Hematopoietic multipotent progenitor cell treated with erythropoietin and hydrocortisone succinate and interleukin-3 and kit ligand, for 8 days (in vitro differentiated cells): ENCODE results near the gene TMEM232.
"Not testable (repeated sequence)": the region's sequence is repeated elsewhere in the genome, so short reads cannot be mapped to it uniquely, and the experiment has no call there.

Experiments used
- DNase-seq: peaks from one replicate; pipeline ENCODE4 v3.0.0-alpha.2; 2015

The TMEM232 gene

DNA sequence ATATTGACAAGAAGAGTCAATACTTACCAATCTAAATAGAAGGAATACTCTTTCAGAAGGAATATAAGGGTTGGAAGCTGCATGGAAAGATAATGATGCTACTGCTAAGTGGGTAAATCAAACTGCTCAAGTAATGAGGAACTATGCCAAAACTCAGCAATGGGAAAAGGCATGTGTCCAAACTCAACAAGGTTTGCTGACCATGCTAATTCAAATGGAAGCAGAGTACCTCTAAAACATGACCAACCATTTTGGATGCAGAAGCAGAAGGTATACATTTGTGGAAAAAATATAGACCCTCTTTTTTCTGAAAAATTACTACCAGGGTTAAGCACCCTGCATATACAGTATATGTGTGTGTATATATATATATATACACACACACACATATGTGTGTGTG, 21.1 kb downstream of the TMEM232 start:
- DNase-seq: no peak

- no peak for DNase-seq
Measured at GRCh38 chr5:110703481-110703880, 23.0 kb downstream of the TMEM232 start.

DNA sequence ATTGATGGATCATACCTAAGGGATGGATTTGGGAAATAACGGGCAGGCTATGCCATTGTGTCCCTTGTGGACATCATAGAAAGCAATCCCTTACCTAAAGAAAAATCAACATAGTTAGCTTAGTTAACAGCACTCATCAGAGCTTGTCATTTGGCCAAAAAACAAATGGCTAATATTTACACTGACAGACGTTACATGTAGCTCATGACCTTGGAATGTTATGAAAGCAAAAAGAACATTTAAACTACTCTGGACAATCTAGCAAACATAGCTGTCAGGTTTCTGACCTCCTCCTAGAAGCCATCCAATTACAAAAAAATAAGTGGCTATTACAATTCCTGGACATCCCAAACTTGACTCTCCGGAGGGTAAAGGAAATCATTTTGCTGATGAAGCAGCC, 23.8 kb downstream of the TMEM232 start:
- DNase-seq: no peak

DNA sequence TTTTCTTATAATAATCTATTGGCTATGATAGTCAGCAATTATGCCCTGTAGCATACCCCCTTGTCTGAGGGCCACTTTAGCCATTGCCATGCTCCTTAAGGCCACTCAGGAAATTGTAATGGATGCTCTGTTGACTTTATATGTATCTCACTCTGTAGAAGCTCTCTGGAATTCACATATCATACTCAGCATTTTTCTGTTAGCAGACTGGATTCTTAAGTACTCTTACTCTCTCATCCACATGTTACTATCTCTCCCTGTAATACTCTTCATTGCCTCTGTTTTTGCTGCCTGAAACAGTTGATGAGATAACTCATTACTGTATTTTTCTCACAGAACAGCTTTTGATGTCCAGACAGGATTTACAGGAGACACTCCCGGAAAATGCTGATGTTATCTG, 24.2 kb downstream of the TMEM232 start:
- no peak for DNase-seq

DNA sequence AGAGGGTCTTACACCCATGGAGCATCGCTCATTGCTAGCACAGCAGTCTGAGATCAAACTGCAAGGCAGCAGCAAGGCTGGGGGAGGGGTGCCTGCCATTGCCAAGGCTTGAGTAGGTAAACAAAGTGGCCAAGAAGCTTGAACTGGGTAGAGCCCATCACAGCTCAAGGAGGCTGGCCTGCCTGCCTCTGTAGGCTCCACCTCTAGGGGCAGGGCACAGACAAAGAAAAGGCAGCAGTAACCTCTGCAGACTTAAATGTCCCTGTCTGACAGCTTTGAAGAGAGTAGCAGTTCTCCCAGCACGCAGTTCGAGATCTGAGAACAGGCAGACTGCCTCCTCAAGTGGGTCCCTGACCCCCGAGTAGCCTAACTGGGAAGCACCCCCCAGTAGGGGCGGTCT, 33.8 kb downstream of the TMEM232 start:
- not testable (repeated sequence) for DNase-seq

GRCh38 chr5:110690587-110690986, 35.9 kb downstream of the TMEM232 start:
- not testable (repeated sequence) for DNase-seq

GRCh38 chr5:110687485-110687884, 39.0 kb downstream of the TMEM232 start:
- no peak for DNase-seq

DNA sequence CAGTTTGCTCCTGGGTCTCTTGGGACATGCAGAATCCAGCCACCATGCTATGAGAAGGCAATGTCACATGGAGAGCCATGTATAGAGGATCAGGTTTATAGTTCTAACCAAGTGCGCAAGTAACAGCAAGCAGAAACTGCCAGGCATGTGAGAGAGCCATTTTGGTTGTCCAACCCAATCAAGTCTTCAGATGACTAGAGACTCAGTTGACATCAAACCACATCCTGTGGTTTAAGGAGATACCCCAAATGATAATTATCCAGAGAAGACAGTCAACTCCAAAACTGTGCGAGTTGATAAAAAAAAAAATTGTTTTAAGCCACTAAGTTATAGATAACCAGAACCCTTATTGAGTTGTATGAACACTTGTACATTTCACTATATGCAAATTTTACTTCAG, 40.2 kb downstream of the TMEM232 start:
- peak; percentile 61 for DNase-seq

DNA sequence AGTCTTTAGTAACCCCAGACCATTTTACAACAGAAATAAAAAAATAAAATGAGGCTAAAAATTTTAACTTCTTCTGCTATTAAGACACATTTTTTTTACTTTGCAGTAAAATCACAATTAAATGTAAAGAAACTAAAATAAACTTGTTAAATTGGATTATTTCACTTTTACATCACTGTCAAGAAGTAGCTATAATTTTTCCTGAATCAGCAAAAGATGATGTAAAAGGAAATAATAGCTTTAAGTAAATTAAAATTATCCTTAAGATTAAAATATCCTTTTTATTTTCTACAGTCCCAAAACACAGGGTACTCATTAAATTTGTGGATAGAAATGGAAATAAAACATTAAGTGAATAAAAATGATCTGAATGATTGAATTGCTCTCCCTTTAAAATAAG, 44.5 kb downstream of the TMEM232 start:
- no peak for DNase-seq

- no peak for DNase-seq
Measured at GRCh38 chr5:110681109-110681508, 45.4 kb downstream of the TMEM232 start.

DNA sequence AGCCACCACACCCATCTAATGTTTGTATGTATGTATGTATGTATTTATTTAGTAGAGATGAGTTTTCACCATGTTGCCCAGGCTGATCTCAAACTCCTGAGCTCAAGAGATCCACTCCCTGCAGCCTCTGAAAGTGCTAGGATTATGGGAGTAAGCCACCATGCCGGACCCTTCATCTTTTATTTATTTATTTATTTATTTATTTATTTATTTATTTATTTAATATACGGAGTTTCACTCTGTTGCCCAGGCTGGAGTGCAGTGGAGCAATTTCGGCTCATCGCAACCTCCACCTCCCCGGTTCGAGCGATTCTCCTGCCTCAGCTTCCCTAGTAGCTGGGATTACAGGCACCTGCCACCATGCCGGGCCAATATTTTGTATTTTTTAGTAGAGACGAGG, 49.9 kb downstream of the TMEM232 start:
- not testable (repeated sequence) for DNase-seq

DNA sequence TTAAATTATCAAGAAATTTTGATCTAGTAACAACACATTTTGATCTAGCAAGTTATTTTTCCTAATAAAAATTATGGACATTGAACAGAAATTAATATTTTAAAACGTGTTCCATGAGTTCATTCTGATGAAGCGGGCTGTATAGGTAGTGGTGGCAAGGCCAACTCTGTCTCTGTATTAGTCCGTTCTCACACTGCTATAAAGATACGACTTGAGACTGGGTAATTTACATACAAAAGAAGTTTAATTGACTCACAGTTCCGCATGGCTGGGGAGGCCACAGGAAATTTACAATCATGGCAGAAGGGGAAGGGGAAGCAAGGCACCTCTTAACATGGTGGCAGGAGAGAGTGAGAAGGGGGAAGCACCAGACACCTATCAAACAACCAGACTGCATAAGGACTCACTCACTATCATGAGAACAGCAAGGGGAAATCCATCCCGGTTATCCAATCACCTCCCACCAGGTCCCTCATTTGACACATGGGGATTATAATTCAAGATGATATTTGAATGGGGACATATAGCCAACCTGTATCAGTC, 61.2 kb downstream of the TMEM232 start:
- no peak for DNase-seq

DNA sequence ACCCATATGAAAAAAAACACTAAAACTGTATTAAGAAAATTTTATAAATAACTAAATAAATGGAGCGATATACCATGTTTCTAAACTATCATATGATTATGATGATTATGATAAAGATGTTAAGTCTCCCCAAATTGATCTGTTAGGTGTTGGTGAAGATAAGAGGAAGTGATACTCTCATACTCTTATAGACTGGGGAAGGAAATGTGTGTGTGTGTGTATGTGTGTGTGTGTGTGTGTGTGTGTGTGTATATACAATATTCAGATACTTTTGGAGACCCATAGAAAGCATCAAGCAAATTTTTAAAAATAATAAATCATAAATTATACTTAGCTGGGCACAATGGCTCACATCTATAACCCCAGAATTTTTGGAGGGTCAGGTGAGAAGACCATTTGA, 62.9 kb downstream of the TMEM232 start:
- no peak for DNase-seq

DNA sequence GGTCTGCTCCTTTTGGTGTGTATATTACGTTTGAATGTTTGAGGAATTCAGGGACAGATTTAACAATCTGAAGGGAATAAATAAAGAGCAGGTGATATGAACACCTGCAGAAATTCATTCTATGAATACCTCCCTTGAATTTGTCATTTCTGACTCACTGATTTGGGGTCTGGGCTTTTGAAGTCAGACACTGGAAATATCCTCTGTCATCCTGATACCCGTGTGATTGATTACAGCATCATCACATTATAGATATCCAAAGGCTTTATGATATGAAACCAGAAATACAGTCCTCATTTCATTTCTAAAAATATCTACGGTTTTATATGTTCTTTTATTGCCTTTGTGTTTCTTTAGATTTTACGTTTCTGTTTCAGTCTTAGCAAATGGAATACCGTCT, 68.5 kb downstream of the TMEM232 start:
- DNase-seq: no peak

- DNase-seq: no peak
Measured at GRCh38 chr5:110653231-110653970, 73.1 kb downstream of the TMEM232 start.

- no peak for DNase-seq
Measured at GRCh38 chr5:110651507-110651906, 75.0 kb downstream of the TMEM232 start.

GRCh38 chr5:110644357-110644756, 82.1 kb downstream of the TMEM232 start:
- no peak for DNase-seq

DNA sequence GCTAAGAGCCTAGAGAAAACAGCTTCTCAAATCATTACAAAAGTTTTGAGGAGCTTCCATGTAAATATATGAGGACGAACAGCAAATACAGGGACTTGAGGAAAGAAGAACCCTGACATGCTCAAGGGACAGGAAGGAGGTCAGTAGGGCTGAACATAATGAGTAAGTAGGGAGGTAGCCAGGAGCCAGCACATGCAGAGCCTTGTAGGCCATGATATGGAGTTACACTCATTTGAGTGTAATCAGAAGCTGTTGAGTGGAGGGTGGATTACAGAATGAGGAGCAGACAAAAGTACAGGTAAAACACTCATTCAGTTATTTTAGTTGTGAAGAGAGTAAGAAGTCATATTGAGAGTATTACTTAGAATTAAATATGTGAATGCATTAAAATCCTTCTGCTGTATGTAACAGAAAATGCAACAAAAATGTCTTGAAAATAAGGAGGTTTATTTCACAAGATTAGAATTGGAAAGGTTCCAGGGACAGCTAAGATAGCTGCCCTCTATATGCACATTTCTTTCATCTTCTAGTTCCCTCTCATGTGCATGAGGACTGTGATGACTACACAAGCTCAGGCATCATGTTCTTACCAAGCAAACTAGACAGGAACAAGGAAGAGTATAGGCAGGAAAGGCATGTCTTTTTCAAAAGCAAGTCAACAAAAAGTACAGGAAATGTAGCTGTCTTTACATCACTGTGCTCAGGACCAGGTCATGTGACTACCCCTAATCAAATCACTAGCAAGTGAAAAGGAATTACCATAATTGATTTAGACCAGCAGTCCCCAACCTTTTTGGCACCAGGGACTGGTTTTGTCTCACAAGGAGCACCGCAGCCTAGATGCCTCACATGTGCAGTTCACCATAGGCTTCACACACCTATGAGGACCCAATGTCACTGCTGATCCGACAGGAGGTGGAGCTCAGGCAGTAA, 87.2 kb downstream of the TMEM232 start:
- DNase-seq: no peak

DNA sequence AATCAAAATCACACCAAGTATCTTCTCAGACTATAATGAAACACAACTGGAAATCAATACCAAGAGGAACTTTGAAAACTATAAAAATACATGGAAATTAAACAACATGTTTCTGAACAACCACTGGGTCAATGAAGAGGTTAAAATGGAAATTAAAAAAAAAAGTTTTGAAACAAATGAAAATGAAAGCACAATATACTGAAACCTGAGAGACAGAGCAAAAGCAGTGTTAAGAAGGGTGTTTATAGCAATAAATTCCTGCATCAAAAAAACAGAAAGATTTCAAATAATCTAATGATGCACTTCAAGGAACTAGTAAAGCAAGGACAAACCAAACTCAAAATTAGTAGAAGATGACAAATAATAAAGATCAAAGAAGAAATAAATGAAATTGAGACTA, 92.0 kb downstream of the TMEM232 start:
- DNase-seq: no peak

DNA sequence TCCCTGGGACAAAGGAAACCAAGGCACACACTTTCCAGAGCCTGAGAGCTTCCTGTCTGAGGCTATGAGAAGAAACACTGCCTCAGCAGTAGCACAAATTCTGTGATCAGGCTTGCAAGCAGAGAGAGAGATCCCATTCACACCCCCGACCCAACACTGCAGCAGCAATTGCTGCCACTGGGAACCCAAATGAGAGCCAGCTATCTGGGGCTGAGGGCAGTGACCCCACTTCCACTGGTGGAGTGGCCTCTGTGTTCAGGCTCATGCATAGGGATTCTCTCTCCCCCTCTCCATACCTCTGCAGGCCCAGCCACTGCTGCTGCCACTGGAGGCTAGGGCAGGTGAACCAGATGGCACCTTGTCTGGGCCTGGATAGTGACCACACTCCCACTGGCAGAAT, 95.2 kb downstream of the TMEM232 start:
- no peak for DNase-seq

- no peak for DNase-seq
Measured at GRCh38 chr5:110630350-110630749, 96.1 kb downstream of the TMEM232 start.

DNA sequence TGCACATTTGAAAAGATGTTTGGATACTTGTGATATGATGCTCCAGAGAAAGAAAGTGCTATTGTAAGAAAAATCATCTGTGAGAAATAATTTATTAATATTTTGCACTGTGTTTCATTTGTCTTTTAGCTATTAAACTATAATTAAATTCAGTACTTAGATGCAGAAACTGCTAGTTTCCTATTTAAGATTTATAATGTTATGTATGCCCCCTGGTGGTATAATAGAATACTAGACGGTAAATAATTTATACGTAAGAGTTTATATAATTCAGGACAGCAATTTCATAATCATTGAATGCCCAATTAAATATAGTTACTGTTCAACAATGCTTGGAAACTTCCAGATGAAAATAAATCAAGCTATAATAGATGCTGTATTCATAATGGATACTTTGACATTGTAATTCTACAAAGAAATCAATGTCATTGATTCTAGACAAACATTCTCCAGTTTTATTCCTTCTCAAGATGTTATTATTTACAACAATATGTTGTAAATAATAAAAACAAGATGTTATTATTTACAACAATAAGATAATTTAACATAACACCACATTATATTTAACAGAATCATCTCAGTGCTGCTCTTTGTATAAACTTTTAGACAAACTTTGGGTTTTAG, 101.0 kb downstream of the TMEM232 start:
- peak; percentile 49 for DNase-seq

DNA sequence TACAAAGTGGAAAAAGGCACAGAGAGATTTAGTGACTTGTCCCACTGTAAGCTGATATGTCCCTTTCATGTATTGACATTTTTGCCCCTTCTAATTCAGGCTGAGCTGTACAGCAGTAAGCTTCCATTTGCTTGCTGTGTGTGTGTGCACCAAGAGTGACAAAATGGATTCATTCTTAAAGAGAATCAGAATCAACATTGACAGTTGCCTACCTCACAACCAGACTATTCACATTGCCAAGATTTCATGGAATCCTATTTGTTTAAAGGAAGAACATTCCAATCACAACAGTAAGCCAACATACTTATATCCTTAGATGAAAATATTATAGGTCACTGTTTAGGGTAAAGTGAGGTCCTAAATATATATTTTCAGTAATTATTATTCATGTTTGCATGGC, 102.6 kb downstream of the TMEM232 start:
- DNase-seq: no peak
